Limb (tissue), 2 donors: Measurements from ENCODE around the gene DBF4.
"Not testable (repeated sequence)": the region's sequence is repeated elsewhere in the genome, so short reads cannot be mapped to it uniquely, and the experiment has no call there.

Source experiments
- DNase-seq, 2 donors: peaks; one replicate each; pipeline ENCODE4 v3.0.0-alpha.2; 2016; ENCODE audit errors: extremely low spot score in 2 of 2

Gene DBF4

DNA sequence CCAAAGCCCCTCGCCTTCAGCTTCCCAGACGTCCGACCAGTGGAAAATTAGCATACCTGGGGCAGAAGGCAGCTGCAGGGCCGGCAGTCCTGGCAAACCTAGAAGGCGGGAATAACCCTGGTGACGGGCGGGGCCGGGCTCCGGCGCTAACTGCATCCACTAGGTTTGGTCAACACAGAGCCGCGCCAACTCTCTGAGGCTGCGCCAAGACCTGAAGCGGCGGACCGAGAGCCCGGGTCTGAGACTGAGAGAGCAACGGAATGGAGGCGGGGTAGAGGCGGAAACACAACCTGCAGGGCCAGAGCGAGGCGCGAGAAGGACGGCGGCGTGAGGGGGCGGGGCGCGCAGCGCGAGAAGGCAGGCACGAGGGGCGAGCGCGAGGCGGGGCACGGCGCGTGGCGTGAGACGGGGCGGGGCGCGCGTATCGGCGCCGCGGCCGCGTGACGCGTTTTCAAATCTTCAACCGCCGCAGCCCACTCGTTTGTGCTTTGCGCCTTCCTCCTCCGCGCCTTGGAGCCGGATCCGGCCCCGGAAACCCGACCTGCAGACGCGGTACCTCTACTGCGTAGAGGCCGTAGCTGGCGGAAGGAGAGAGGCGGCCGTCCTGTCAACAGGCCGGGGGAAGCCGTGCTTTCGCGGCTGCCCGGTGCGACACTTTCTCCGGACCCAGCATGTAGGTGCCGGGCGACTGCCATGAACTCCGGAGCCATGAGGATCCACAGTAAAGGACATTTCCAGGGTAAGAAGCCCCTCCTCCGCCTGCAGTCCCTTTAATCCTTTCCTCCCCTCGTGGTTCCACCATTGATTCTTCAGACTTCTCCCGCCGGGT lies at the start of gene DBF4, which contains the start of gene SLC25A40:
TSS of gene DBF4 (plus strand) at position 454 of the 829 bp plus-strand sequence. CDS start at position 694, 240 bp downstream.
TSS of gene SLC25A40 (minus strand) at position 321 of the 829 bp plus-strand sequence. CDS start 17,633 bp downstream, outside the sequence.
- peak; percentile 94 to 95 for DNase-seq

GRCh38 chr7:87828383-87828782 lies 47.9 kb upstream of the DBF4 start:
- DNase-seq: not testable (repeated sequence)

- DNase-seq: no peak
These were observed 45.2 kb upstream of the DBF4 start for GRCh38 chr7:87831097-87831496.

DNA sequence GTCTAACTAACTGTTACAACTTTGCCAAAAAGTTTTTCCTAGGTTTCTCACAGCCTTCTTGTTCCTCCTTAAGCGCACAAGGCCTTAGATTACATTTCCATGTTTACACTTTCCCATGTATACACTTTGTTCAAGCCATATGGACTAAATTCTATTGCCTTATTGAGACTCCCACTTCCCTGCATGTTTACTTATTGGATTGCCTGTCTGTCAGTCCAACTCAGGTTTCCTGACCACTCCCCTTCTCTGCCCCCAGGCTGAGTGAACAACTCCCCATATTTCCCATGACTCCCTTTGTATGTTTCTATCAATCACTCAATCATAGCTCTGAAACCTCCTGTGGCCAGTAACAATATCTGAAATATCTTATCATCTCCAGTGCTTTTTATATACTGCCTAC lies 43.2 kb upstream of the DBF4 start:
- no peak for DNase-seq

DNA sequence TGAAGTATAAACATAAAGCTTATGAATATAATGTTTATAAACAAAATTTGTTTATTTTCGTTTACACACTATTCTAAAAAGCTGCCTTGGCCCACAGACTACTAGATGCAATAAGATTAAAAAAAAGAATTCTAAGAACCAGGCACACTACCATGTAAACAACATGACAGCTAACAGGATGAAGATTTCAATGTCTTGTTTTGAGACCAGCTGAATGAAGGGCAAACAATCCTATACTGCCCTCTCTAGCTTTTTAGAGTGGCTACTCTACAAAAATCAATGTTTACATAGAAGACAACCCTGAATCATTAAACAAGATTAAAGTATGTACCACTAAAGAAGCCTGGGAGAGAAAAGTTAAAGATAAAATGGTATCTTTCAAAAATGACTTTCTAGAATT lies 38.7 kb upstream of the DBF4 start:
- no peak for DNase-seq

DNA sequence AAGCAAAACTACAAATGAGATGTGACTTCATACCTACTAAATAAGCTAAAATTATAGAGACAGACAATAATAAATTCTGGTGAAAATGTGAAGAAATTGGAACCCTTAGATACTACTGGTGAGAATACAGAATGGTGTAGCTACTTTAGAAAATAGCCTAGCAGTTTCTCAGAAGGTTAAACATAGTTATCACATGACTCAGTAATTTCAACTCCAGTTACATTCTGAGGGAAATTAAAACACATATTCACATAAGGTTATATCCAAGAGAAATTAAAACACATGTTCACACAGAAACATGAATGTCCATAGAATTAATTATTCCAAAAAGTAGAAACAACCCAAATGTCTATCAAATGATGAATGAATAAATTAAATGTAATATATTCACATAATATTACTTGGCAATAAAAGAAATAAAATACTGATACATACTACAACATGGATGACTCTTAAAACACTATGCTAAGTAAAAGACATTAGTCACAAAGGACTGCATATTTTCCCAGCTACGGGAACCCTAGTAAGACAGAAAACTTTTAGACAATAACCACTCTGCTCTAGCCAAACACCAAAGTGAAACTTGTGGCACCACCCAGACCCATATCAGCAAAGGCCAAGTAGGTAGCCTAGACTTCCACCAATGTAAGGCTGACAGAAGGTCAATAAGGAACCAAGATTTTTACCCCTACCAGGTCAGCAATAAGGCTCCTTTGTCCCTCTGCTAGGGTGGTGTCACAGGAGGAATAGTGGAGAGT lies 25.3 kb upstream of the DBF4 start:
- no peak for DNase-seq

DNA sequence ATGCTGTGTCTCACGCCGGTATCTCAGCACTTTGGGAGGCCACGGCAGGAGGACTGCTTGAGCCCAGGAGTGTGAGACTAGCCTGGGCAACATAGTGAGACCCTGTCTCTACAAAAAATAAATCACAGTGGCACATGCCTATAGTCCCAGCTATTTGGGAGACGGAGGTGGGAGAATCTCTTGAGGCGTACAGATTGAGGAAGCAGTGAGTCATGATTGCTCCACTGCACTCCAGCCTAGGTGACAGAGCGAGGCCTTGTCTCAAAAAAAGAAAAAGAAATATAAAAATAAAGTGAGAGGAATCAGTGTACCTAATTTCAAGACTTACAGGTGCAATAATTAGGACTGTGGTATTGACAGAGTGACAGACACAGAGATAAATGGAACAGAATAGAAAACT lies 24.0 kb upstream of the DBF4 start:
- no peak for DNase-seq

DNA sequence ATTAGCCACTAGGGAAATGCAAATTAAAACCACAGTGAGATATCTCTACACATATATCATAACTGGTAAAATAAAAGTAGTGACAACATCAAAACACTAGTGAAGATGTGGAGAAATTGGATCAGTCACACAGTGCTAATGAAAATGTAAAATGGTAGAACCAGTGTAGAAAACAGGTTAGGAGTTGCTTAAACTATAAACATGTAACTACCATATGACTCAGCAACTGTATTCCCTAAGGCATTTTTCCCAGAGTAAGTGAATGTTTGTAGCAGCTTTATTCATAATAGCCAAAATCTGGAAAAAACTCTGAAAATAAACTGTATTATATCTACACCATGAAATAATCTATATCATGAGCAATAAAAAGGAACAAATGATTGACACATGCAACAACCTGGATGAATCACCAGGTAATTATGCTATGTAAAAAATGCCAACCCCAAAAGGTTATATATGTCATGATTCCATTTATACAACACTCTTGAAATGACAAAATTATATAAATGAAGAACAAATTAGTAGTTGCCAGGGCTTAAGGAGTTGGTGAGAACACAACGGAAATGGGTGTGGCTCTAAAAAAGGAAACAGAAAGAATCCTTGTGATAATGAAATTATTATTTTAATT lies 22.9 kb upstream of the DBF4 start:
- no peak for DNase-seq

- DNase-seq: no peak
These were observed 17.7 kb upstream of the DBF4 start for GRCh38 chr7:87858417-87859100.

DNA sequence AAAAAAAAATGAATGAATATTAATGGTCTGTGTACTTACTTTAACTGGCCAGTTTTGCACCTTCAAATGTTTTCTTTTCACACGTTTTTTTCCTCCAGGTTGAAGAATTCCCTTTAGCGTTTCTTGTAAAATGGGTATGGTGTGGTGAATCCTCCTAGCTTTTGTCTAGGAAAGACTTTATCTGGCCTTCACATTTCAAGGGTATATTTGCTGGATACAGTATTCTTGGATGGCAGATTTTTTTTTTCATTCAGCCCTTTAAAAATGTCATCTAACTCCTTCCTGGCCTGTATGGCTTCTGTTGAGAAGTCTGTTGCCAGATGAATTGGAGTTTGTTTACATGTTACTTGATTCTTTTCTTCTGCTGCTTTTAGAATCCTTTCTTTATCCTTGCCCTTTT lies 10.2 kb upstream of the DBF4 start:
- DNase-seq: no peak

DNA sequence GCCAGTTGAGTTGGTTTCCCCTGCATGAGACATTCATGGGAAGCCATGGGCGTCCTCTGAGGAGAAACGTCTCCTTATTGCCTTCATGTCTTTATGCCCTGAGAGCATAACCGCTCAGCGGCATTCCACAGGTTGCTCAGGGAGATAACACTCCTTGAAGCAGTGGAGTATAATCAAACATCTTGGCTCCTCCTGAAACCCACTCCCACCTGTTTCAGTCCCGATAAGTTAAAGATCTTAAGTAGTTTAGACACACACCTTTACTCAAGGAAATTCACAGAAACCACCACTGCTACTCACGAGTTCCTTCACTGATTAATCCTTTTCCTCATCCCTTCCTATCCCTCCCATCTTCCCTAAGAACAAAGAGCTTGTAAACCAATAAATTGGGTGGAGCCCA lies 9.8 kb upstream of the DBF4 start:
- not testable (repeated sequence) for DNase-seq

GRCh38 chr7:87870471-87870870 lies 5.8 kb upstream of the DBF4 start:
- DNase-seq: no peak

DNA sequence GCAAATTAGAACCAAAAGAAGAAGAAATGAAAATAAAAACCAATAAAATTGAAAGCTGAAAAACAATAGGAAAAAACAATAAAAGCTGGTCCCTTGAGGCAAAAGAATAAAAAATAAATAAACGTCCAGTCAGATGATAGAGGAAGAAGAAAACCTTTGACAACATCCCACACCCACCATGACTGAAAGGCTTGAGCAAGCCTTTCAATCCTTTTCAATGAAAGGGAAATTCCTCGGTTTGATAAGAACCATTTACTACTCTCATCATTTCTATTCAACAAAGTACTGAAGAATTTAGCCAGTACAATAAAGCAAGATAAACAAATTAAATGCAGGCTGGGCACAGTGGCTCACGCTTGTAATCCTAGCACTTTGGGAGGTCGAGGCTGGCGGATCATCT lies 3.9 kb upstream of the DBF4 start:
- DNase-seq: no peak

DNA sequence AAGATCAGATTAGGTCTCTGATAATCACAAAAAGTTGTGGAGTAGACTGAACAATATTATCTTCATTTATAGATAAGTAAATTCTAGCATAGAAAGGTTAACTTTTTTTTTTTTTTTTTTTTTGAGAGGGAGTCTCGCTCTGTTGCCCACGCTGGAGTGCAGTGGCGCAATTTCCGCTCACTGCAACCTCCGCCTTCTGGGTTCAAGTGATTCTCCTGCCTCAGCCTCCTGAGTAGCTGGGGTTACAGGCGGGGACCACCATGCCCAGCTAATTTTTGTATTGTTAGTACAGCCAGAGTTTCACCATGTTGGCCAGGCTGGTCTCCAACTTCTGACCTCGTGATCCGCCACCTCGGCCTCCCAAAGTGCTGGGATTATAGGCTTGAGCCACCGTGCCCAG lies 3.0 kb upstream of the DBF4 start:
- DNase-seq: not testable (repeated sequence)

GRCh38 chr7:87874066-87874465 lies 2.2 kb upstream of the DBF4 start:
- no peak for DNase-seq

DNA sequence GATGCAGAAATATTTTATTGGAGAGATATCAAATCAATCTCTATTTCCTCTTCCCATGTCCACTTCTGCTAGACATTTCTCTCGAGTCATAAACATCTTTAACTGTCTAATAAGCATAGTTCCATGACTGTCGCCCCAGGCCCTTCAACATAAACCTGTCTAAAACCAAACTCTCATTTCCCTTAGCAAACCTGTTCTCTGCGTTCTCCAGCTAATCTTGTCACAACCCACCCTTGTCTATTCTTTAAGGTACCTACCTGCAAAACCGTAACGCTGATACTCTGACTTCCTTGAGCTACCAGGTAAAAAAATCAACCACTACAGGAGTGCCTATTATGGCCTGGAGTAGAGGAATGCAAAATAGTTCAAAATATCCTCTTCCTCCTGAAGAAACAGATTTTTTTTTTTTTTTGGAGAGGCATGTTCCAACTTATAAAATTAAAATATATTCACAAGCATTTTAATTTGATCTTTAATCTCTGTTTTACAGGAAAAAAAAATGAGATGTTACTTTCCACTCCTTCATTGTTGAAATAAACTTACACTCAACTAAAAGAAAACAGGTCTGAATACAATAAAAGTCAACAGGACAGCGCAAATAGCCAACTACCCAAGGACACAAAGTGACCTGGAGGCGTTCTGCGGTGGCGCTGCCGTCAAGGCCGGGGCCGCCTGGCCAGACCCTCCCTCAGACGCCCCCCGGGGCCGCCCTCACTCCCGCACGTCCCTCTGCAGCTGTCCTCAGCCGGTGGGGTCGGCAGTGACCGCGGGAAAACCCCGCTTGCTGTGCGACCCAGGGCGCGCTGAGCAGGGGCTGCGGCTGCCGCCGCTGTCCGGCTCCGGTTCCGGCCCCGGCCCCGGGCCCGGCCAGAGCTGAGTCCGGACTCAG lies 898 bp upstream of the DBF4 start:
- peak in 1 of 2 donors; percentile 36 for DNase-seq

DNA sequence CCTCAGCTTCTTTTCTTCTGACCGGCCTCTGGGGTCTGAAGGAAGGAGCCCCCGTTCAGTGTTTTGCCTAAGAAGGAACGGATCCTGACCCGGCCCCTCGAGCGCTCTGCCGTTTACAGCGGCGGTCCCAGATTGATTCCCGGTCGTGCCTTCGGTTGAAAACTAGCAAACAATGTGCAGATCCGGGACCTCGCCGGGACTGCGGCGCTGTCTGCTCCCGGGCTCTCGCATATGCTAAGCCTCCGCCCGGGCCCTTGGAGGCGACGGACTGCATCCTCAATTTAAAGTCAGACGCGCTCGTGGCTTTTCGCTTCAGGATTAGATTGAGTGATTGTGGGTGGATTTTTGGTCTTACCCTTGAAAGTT lies 559 bp downstream of the DBF4 start:
- peak; percentile 51 to 78 for DNase-seq

DNA sequence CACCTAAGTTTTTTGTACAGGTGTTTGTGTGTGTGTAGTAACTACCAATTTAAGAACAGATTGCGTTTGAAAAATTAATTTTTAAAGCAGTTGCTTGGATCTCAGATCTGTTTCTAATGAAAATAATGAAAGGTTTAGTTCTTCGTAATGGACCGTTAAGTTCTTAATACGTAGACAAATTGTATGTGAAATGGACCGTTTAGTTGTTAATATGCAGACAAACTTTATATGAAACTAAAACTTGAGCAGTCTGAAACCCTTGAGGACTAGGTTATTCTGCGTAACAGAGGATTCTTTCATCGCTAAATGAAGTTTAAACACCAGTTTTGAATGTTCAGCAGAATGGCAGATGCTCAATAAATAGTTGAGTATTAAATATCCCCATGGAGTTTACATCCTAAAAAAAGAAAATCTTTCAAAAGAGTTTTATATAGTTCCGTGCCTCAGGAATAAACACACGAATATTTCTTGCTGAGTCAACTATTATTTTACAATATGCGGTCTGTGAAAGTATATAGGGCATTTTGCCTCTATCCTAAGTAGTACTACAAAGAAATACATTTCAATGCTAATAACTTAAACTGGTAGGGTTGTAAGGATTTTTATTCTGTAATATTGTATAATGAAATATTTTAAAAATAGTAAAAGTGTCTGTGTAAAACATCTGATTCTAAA lies 1.2 kb downstream of the DBF4 start:
- DNase-seq: no peak

DNA sequence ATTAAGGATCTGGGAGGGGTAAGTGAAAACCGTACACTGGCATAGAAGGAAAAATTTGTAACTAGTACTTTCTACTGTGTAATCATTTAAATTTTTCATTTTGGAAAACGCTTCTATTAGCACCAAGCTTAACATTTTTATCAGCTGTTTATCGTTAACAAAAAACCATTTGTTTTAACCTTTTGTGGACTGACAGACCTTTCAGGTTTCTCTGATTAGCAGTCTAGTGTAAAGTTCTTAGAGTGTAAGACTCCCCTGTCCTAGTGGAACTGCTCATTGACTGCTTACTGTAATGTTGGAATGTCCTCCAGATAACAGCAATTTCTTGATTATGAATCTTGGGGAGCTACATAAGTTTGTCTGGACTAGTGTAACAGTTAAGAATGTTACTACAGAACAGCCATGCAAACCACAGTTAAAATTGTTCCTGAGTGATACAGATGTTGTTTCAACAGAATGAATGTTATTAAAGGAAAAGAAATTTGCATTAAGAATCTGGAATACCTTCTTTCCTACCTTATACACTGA lies 2.0 kb downstream of the DBF4 start:
- no peak for DNase-seq
